RWPE1 (cell line): ENCODE data around the gene GLI3.

Experiments
- CTCF ChIA-PET: fragments of 350-600 bp; sonication (Branson Sonifier 250); formaldehyde crosslinking; extraction: SDS; loops from one replicate; lab custom pipeline; 2021; lab: Yijun Ruan, JAX
- POLR2A ChIA-PET: fragments of 400-600 bp; formaldehyde crosslinking; extraction: SDS; loops from one replicate; lab custom pipeline; 2020; ENCODE audit warnings: antibody characterized with exemption; ENCODE audit not compliant: low non-redundant PET; lab: Yijun Ruan, JAX
- DNase-seq: peaks from one replicate; pipeline ENCODE4 v3.0.0; 2012; ENCODE audit warnings: low spot score
- H3K27ac ChIP-seq: fragments of 450-650 bp; 2 replicates; pipeline ENCODE4 v1.5.1; 2017
- CTCF ChIP-seq: fragments of 450-650 bp; conservative IDR thresholded peaks from 2 replicates; pipeline ENCODE4 v1.5.1; 2017; ENCODE audit warnings: low read depth, mild to moderate bottlenecking

The GLI3 gene

GRCh38 chr7:42238709-42239366 lies 1.8 kb upstream of the GLI3 start:
- no peak for TF ChIP-seq CTCF
- POLR2A ChIA-PET: no interaction called here
- H3K27ac ChIP-seq: peak overlapping the region; percentile 96
- CTCF ChIA-PET: interaction anchor here (1.0 kb wide), 1 partner anchor 295 kb away, joined by 3 read pairs; no protein-coding TSS in a partner anchor
- peak; percentile 78 for DNase-seq

- CTCF ChIA-PET: interaction anchor here (1.0 kb wide), 1 partner anchor 294 kb away, joined by 3 read pairs; no protein-coding TSS in a partner anchor
- DNase-seq: peak; percentile 47
- H3K27ac ChIP-seq: peak overlapping the region; percentile 96
- POLR2A ChIA-PET: no interaction called here
- no peak for TF ChIP-seq CTCF
These were observed 967 bp upstream of the GLI3 start for GRCh38 chr7:42237811-42238541.

GRCh38 chr7:42236266-42236975 lies 588 bp downstream of the GLI3 start:
- ChIA-PET CTCF (interaction anchor here (0.7 kb wide), 2 partner anchors 144 to 180 kb away, joined by 3 read pairs; no protein-coding TSS in a partner anchor), POLR2A (no interaction called here)
- DNase-seq: peak; percentile 49
- no peak for TF ChIP-seq CTCF
- peak overlapping the region; percentile 96 for H3K27ac ChIP-seq

GRCh38 chr7:42235741-42236161 lies 1.3 kb downstream of the GLI3 start:
- POLR2A ChIA-PET: no interaction called here

GRCh38 chr7:42234736-42235135 lies 2.3 kb downstream of the GLI3 start:
- ChIA-PET POLR2A (no interaction called here), CTCF (interaction anchor here (0.5 kb wide), 1 partner anchor 142 kb away, joined by 3 read pairs; no protein-coding TSS in a partner anchor)

More at GRCh38 chr7:42235741-42236161, 1.3 kb downstream of the GLI3 start:
- H3K27ac ChIP-seq: peak overlapping the region; percentile 96
- CTCF ChIA-PET: no interaction called here
- DNase-seq: peak; percentile 13
- no peak for TF ChIP-seq CTCF

More at GRCh38 chr7:42234736-42235135, 2.3 kb downstream of the GLI3 start:
- no peak for TF ChIP-seq CTCF
- DNase-seq: no peak
- H3K27ac ChIP-seq: no peak overlapping the region
